Chondrocyte (in vitro differentiated cells): ENCODE measurements around the gene GABBR2. TPM values are rescaled to one million over a fixed set of nuclear protein-coding genes. Genes with fewer than 3 reads are reported as not detected.

Experiments
- DNase-seq: peaks from one replicate; pipeline ENCODE4 v3.0.0; 2021; ENCODE audit warnings: mixed read lengths, low spot score
- H3K27ac Mint-ChIP-seq: one replicate; pipeline ENCODE4 v1.8.0; 2021; ENCODE audit warnings: mild to moderate bottlenecking, moderate library complexity, mixed read lengths; ENCODE audit not compliant: unreplicated experiment
- H3K27me3 Mint-ChIP-seq: 2 replicates; pipeline ENCODE4 v1.8.0; 2021; ENCODE audit warnings: low read depth, mixed read lengths
- H3K36me3 Mint-ChIP-seq: 2 replicates; pipeline ENCODE4 v1.8.0; 2021; ENCODE audit warnings: low read depth, mixed read lengths
- H3K4me1 Mint-ChIP-seq: 2 replicates; pipeline ENCODE4 v1.8.0; 2021; ENCODE audit warnings: low read depth, mild to moderate bottlenecking, mixed read lengths
- H3K4me3 Mint-ChIP-seq: one replicate; pipeline ENCODE4 v1.8.0; 2021; ENCODE audit warnings: mild to moderate bottlenecking, moderate library complexity, mixed read lengths; ENCODE audit not compliant: unreplicated experiment
- H3K9me3 Mint-ChIP-seq: 2 replicates; pipeline ENCODE4 v1.8.0; 2021; ENCODE audit warnings: low read depth, mixed read lengths
- total RNA-seq: library from RNA; stranded (reverse); gene quantifications from 3 replicates; pipeline ENCODE4 v1.2.1, GENCODE V29; 2021
- TF ChIP-seq, protein P1 (sequence below): fragments of 200-600 bp; sonication (generic); IDR thresholded peaks from 2 replicates; pipeline ENCODE4 v1.5.0; 2021; ENCODE audit warnings: antibody characterized with exemption, mild to moderate bottlenecking, moderate library complexity

GABBR2 gene
- total RNA-seq, 1 donor from 2014 or later = 0.12 TPM

DNA sequence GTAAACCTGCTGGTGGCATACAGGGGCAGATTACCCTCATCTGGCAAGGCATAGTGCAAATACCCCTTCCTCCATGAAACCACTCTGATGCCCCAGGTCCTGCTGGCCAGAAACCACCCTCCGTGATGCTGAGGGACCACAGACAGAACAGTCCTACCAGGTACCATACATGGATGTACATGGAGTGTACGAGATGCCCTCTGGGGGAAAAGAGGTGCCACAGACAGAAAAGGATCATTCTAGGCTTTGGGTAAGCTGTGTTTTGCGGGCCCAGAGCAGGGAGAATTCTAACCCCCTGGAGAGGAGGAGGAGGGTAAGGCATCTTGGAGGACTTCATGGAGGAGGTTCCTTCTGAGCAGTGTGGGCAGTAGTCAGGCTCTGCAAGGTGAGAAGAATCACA, 68.3 kb downstream of the GABBR2 start:
- Mint-ChIP-seq H3K36me3 (no peaks in the 10 kb centered on the region), H3K4me1 (no peaks in the 10 kb centered on the region), H3K27me3 (peaks cover 18% of the 10 kb centered on the region), H3K9me3 (peaks cover 2% of the 10 kb centered on the region), H3K27ac (no peak overlapping the region), H3K4me3 (no peak overlapping the region)
- no peak for DNase-seq
- TF ChIP-seq, protein P1, sequence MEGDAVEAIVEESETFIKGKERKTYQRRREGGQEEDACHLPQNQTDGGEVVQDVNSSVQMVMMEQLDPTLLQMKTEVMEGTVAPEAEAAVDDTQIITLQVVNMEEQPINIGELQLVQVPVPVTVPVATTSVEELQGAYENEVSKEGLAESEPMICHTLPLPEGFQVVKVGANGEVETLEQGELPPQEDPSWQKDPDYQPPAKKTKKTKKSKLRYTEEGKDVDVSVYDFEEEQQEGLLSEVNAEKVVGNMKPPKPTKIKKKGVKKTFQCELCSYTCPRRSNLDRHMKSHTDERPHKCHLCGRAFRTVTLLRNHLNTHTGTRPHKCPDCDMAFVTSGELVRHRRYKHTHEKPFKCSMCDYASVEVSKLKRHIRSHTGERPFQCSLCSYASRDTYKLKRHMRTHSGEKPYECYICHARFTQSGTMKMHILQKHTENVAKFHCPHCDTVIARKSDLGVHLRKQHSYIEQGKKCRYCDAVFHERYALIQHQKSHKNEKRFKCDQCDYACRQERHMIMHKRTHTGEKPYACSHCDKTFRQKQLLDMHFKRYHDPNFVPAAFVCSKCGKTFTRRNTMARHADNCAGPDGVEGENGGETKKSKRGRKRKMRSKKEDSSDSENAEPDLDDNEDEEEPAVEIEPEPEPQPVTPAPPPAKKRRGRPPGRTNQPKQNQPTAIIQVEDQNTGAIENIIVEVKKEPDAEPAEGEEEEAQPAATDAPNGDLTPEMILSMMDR = no peak

DNA sequence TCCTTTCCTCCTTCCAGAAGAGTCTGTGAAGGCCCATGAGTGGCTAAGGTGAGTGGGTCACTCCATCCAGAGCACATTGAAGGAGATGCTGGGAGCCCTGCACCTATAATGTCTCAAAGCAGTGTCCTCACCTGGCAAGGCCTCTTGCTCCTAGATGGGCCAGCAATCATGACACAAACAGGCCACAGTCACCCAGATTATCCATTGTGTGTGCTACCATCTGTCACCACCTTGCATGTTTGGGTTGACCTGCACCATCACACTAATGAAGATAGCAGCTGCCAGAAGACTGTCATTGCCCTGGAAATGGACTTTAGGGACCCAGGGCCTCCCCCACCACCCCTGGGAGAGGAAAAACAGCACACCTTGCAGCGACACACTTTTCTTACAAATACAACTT, 69.6 kb downstream of the GABBR2 start:
- Mint-ChIP-seq H3K36me3 (no peaks in the 10 kb centered on the region), H3K4me3 (no peak overlapping the region), H3K9me3 (peaks cover 5% of the 10 kb centered on the region), H3K4me1 (no peaks in the 10 kb centered on the region), H3K27me3 (peaks cover 15% of the 10 kb centered on the region), H3K27ac (no peak overlapping the region)
- DNase-seq = no peak
- TF ChIP-seq, protein P1 = no peak

DNA sequence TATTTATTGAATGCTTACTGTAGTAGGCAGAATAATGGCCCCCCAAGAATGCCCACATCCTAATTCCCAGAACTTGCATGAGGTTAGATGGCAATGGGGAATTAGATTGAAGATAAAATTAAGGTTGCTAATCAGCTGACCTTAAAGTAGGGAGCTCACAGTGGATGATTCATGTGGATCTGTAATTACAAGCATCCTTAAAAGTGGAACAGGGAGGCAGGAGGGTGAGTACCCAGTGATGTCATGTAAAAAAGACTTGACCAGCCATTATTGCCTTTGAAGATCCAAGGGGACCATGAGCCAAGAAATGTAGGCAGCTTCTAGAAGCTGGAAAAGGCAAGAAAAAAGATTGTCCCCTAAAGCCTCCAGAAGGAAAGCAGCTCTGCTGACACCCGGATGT, 71.4 kb downstream of the GABBR2 start:
- TF ChIP-seq, protein P1 = no peak
- Mint-ChIP-seq H3K4me1 (no peaks in the 10 kb centered on the region), H3K36me3 (no peaks in the 10 kb centered on the region), H3K27ac (no peak overlapping the region), H3K4me3 (no peak overlapping the region), H3K9me3 (peaks cover 3% of the 10 kb centered on the region), H3K27me3 (peaks cover 8% of the 10 kb centered on the region)
- DNase-seq = no peak

DNA sequence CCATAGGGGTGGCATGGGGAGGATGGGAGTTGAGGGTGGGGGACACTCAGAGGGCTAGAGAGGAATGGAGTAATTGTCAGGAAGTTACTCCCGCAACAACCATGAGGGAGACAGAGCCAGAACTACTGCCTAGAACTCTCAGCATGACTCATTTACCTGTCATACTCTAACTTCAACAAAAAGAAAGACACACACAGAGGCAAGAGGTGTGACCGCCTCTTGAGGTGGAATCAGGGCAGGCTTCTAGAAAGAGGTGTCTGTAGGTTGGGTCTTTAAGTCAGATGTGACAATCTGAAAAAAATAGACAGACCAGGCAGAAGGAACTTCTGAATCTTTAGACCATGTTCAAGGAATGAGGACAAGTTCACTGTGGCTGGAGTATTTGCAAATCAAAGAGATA, 73.4 kb downstream of the GABBR2 start:
- Mint-ChIP-seq H3K27me3 (peaks cover 15% of the 10 kb centered on the region), H3K4me3 (no peak overlapping the region), H3K27ac (no peak overlapping the region), H3K36me3 (no peaks in the 10 kb centered on the region), H3K4me1 (no peaks in the 10 kb centered on the region), H3K9me3 (peaks cover 3% of the 10 kb centered on the region)
- DNase-seq = no peak
- TF ChIP-seq, protein P1 = no peak

DNA sequence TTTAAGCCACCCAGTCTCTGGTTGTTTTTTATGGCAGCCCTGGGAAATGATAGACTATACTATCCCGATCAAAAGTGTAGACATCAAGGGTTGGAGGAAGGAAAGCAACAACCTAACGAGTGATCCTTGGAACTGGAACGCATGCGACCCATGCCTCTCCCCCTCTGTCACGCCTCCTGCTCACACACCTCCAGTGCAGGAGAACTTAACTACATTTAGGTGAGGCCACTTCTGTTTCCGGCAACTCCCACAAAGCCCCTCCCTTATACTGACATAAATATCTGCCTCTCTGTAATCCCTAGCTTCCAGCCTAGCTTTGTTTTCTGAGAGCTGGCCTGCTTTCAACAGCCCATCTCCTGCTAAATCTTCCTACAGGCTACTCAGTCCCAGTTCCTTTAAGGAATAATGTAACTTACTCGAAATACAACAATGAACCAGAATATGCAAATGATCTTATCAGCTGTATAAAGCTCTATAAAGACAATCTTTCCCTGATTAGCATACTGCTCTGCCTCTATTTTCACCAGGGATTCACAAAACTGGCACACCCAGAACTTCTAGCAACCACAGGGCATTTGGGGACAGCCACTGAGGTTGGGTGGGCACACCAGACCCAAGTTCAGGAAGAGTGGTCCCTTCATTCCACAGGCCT, 73.9 kb downstream of the GABBR2 start:
- no peak for DNase-seq
- TF ChIP-seq, protein P1 = no peak
- Mint-ChIP-seq H3K27me3 (peaks cover 20% of the 10 kb centered on the region), H3K9me3 (peaks cover 3% of the 10 kb centered on the region), H3K36me3 (no peaks in the 10 kb centered on the region), H3K4me3 (no peak overlapping the region), H3K27ac (no peak overlapping the region), H3K4me1 (no peaks in the 10 kb centered on the region)
